ENCODE measurements around the gene RPS6KB2. TPM values are rescaled to one million over a fixed set of nuclear protein-coding genes. Genes with fewer than 3 reads are reported as not detected.
A peak's percentile ranks its signal among the peaks of the same experiment; 100 is the strongest.

RPS6KB2 gene
- total RNA-seq, 1 experiment from 2014 or later, result 49.8 TPM

- intact Hi-C loops (cut with micrococcal nuclease), result loop anchor here (5.0 kb wide), 1 partner anchor 34 kb away; no protein-coding TSS in a partner anchor
- H3K27me3 Mint-ChIP-seq (ENCODE audit: insufficient read depth, unreplicated experiment), result no peaks in the 10 kb centered on the region
- H3K9me3 Mint-ChIP-seq (ENCODE audit: unreplicated experiment), result no peaks in the 10 kb centered on the region
- CTCF ChIA-PET, result interaction anchor here (0.5 to 19.3 kb wide), 23 partner anchors 8 to 527 kb away, joined by 3 to 659 read pairs (median 4); partner anchors contain the start of genes GRK2, POLD4 and RAD9A
- H3K4me1 Mint-ChIP-seq (ENCODE audit: insufficient read depth, unreplicated experiment), result peaks cover 47% of the 10 kb centered on the region
- POLR2A ChIA-PET, result interaction anchor here (1.2 to 8.9 kb wide), 6 partner anchors 10 to 119 kb away, joined by 3 to 144 read pairs (median 19); partner anchors contain the start of genes POLD4 and RAD9A
- DNase-seq (ENCODE audit: unreplicated experiment), result no peak
- peaks cover 24% of the 10 kb centered on the region for H3K36me3 Mint-ChIP-seq (ENCODE audit: insufficient read depth, unreplicated experiment)
- no peak overlapping the region for H3K4me3 Mint-ChIP-seq (ENCODE audit: unreplicated experiment)
- no TSS peak for BruUV-seq (replicated peaks)
- no peak for TF ChIP-seq CTCF (IDR thresholded peaks at IDR 0.05; ENCODE audit: unreplicated experiment)
- H3K27ac Mint-ChIP-seq (ENCODE audit: low read depth, unreplicated experiment), result no peak overlapping the region
These were observed 46.9 kb upstream of the RPS6KB2 start for GRCh38 chr11:67381244-67381972.

- BruUV-seq (replicated peaks), result no TSS peak
- Mint-ChIP-seq H3K4me3 (ENCODE audit: unreplicated experiment) (no peak overlapping the region), H3K27ac (ENCODE audit: low read depth, unreplicated experiment) (peak overlapping the region; percentile 6), H3K9me3 (ENCODE audit: unreplicated experiment) (no peaks in the 10 kb centered on the region), H3K36me3 (ENCODE audit: insufficient read depth, unreplicated experiment) (peaks cover 24% of the 10 kb centered on the region), H3K27me3 (ENCODE audit: insufficient read depth, unreplicated experiment) (no peaks in the 10 kb centered on the region), H3K4me1 (ENCODE audit: insufficient read depth, unreplicated experiment) (peaks cover 41% of the 10 kb centered on the region)
- POLR2A ChIA-PET, result interaction anchor here (0.6 to 8.9 kb wide), 10 partner anchors 9 to 207 kb away, joined by 3 to 144 read pairs (median 4); partner anchors contain the start of genes CLCF1, POLD4 and RAD9A
- TF ChIP-seq CTCF (IDR thresholded peaks at IDR 0.05; ENCODE audit: unreplicated experiment), result peak; percentile 97
- peak; percentile 83 for DNase-seq (ENCODE audit: unreplicated experiment)
- CTCF ChIA-PET, result interaction anchor here (0.5 to 19.3 kb wide), 28 partner anchors 8 to 765 kb away, joined by 3 to 659 read pairs (median 4); partner anchors contain the start of genes GRK2, POLD4 and RAD9A
- intact Hi-C loops (cut with micrococcal nuclease), result loop anchor here (1.0 to 5.0 kb wide), 5 partner anchors 25 to 330 kb away; no protein-coding TSS in a partner anchor
These were observed 45.8 kb upstream of the RPS6KB2 start for GRCh38 chr11:67382276-67383136.

GRCh38 chr11:67384851-67385366 is 43.4 kb upstream of the RPS6KB2 start:
- no peak for TF ChIP-seq CTCF (IDR thresholded peaks at IDR 0.05; ENCODE audit: unreplicated experiment)
- H3K27me3 Mint-ChIP-seq (ENCODE audit: insufficient read depth, unreplicated experiment), result no peaks in the 10 kb centered on the region
- BruUV-seq (replicated peaks), result no TSS peak
- DNase-seq (ENCODE audit: unreplicated experiment), result peak; percentile 87
- ChIA-PET POLR2A (interaction anchor here (1.2 to 8.9 kb wide), 2 partner anchors 11 to 30 kb away, joined by 3 to 144 read pairs; partner anchors contain the start of genes CLCF1 and POLD4), CTCF (interaction anchor here (0.7 to 19.3 kb wide), 4 partner anchors 13 to 175 kb away, joined by 3 to 659 read pairs (median 4); partner anchors contain the start of gene POLD4)
- no peak overlapping the region for H3K4me3 Mint-ChIP-seq (ENCODE audit: unreplicated experiment)
- H3K36me3 Mint-ChIP-seq (ENCODE audit: insufficient read depth, unreplicated experiment), result peaks cover 17% of the 10 kb centered on the region
- H3K27ac Mint-ChIP-seq (ENCODE audit: low read depth, unreplicated experiment), result no peak overlapping the region
- H3K9me3 Mint-ChIP-seq (ENCODE audit: unreplicated experiment), result no peaks in the 10 kb centered on the region
- intact Hi-C loops (cut with micrococcal nuclease), result loop anchor here (5.0 kb wide), 1 partner anchor 38 kb away; no protein-coding TSS in a partner anchor
- H3K4me1 Mint-ChIP-seq (ENCODE audit: insufficient read depth, unreplicated experiment), result peaks cover 35% of the 10 kb centered on the region

Data from MCF 10A (cell line).